Measurements from ENCODE around the gene ANKRD11.
"Not testable (repeated sequence)": the region's sequence is repeated elsewhere in the genome, so short reads cannot be mapped to it uniquely, and the experiment has no call there.

The ANKRD11 gene

DNA sequence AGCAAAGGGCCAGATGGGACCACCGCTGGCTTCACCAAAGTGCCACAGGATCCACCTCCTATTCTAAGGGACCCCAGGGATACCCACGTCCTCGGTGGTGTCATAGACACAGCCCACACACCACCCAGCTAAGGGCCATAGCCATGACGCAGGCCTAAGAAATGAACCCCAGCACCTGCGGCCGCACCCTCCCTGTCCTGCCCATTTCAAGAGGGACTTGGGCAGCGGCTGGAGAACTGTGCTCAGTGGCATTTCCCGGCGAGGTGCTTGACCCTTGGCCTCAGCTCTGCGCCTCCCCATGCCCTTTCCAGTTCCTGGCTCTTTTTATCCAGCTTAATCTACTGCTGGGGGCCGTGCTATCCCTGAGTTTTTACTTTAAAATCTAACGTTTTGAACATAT is 245.6 kb downstream of the ANKRD11 start:
- no peak overlapping the region for H4K8ac ChIP-seq (ENCODE audit: low read length)
- no peak overlapping the region for H3K18ac ChIP-seq (ENCODE audit: low read depth in 1 of 2, low read length in 2 of 2)
- WGBS: 82% methylated on average over 9 of the region's 12 CpGs

GRCh38 chr16:89244264-89244663 is 246.1 kb downstream of the ANKRD11 start:
- H3K23ac ChIP-seq (ENCODE audit: low read length in 2 of 2); H3K27ac ChIP-seq (ENCODE audit: low read length, poor library complexity, severe bottlenecking); H3K9ac ChIP-seq (ENCODE audit: low read length); H3K27me3 ChIP-seq (ENCODE audit: control insufficient read depth in 1 of 2, insufficient read depth in 1 of 2, low read length in 2 of 2); H2AFZ ChIP-seq (ENCODE audit: low read depth, low read length); H3K9me3 ChIP-seq (ENCODE audit: control insufficient read depth, low read length); H2BK12ac ChIP-seq (ENCODE audit: low read length in 2 of 2); H2BK5ac ChIP-seq (ENCODE audit: low read depth, low read length, poor library complexity, severe bottlenecking); H3K4ac ChIP-seq (ENCODE audit: low read depth in 1 of 2, low read length in 2 of 2); H3K18ac ChIP-seq (ENCODE audit: low read depth in 1 of 2, low read length in 2 of 2); DNase-seq; H4K8ac ChIP-seq (ENCODE audit: low read length); H2BK120ac ChIP-seq (ENCODE audit: low read depth, low read length); H2AK5ac ChIP-seq (ENCODE audit: low read length, severe bottlenecking); H3K4me3 ChIP-seq (ENCODE audit: insufficient read depth in 1 of 2, low read depth in 1 of 2, low read length in 2 of 2); H2BK15ac ChIP-seq (ENCODE audit: low read depth, poor library complexity, severe bottlenecking); H3K14ac ChIP-seq (ENCODE audit: low read length in 2 of 2); H3K4me2 ChIP-seq (ENCODE audit: low read length, poor library complexity, severe bottlenecking); H4K91ac ChIP-seq (ENCODE audit: low read length); H3K79me1 ChIP-seq (replicated peaks; ENCODE audit: low read length, poor library complexity, severe bottlenecking); H3K36me3 ChIP-seq (ENCODE audit: control insufficient read depth in 1 of 2, insufficient read depth in 2 of 2, low read depth in 1 of 2, low read length in 2 of 2): not testable (repeated sequence)
- 87% methylated on average over 13 of the region's 13 CpGs for WGBS
- H3K4me1 ChIP-seq (ENCODE audit: control insufficient read depth, insufficient read depth, low read depth, low read length): peaks cover 18% of the 10 kb centered on the region

More for the DNA sequence above, 245.6 kb downstream of the ANKRD11 start:
- H3K4me2 ChIP-seq (ENCODE audit: low read length, poor library complexity, severe bottlenecking): no peak overlapping the region
- no peaks in the 10 kb centered on the region for H3K27me3 ChIP-seq (ENCODE audit: control insufficient read depth in 1 of 2, insufficient read depth in 1 of 2, low read length in 2 of 2)
- H3K79me1 ChIP-seq (replicated peaks; ENCODE audit: low read length, poor library complexity, severe bottlenecking): peaks cover 8% of the 10 kb centered on the region
- no peak overlapping the region for H2BK5ac ChIP-seq (ENCODE audit: low read depth, low read length, poor library complexity, severe bottlenecking)
- H2BK15ac ChIP-seq (ENCODE audit: low read depth, poor library complexity, severe bottlenecking): no peak overlapping the region
- H3K27ac ChIP-seq (ENCODE audit: low read length, poor library complexity, severe bottlenecking): no peak overlapping the region
- no peak overlapping the region for H2BK120ac ChIP-seq (ENCODE audit: low read depth, low read length)
- H2AK5ac ChIP-seq (ENCODE audit: low read length, severe bottlenecking): no peak overlapping the region
- H2AFZ ChIP-seq (ENCODE audit: low read depth, low read length): no peak overlapping the region
- no peaks in the 10 kb centered on the region for H3K36me3 ChIP-seq (ENCODE audit: control insufficient read depth in 1 of 2, insufficient read depth in 2 of 2, low read depth in 1 of 2, low read length in 2 of 2)
- DNase-seq: no peak
- H2BK12ac ChIP-seq (ENCODE audit: low read length in 2 of 2): no peak overlapping the region
- no peak overlapping the region for H3K23ac ChIP-seq (ENCODE audit: low read length in 2 of 2)
- no peak overlapping the region for H3K4me3 ChIP-seq (ENCODE audit: insufficient read depth in 1 of 2, low read depth in 1 of 2, low read length in 2 of 2)
- peak overlapping the region; percentile 71 for H4K91ac ChIP-seq (ENCODE audit: low read length)
- no peak overlapping the region for H3K14ac ChIP-seq (ENCODE audit: low read length in 2 of 2)
- no peaks in the 10 kb centered on the region for H3K9me3 ChIP-seq (ENCODE audit: control insufficient read depth, low read length)
- peaks cover 18% of the 10 kb centered on the region for H3K4me1 ChIP-seq (ENCODE audit: control insufficient read depth, insufficient read depth, low read depth, low read length)
- H3K9ac ChIP-seq (ENCODE audit: low read length): no peak overlapping the region
- no peak overlapping the region for H3K4ac ChIP-seq (ENCODE audit: low read depth in 1 of 2, low read length in 2 of 2)

DNA sequence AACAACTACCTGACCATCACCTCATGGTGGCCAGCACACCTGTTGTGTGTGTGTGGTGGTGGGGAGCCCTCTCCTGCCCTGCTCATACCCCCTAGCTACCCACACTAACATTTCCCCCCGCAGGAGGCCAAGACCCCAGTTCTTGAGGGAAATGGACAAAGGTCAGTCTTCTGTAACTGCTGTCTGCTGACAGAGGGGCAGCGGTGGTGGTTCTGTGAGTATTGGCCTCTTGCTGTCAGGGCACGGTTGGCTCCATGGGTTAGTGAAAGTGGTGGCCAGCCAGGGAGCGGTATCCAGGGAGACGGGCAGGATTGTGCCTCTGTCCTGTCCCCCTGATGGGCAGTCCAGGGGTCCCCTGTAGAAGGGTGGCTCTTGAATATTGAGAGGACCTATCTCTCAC is 246.7 kb downstream of the ANKRD11 start:
- Histone ChIP-seq H3K79me1 (replicated peaks; ENCODE audit: low read length, poor library complexity, severe bottlenecking) (peaks cover 8% of the 10 kb centered on the region), H2BK5ac (ENCODE audit: low read depth, low read length, poor library complexity, severe bottlenecking) (peak overlapping the region; percentile 22), H3K4ac (ENCODE audit: low read depth in 1 of 2, low read length in 2 of 2) (no peak overlapping the region), H3K4me3 (ENCODE audit: insufficient read depth in 1 of 2, low read depth in 1 of 2, low read length in 2 of 2) (no peak overlapping the region), H2BK12ac (ENCODE audit: low read length in 2 of 2) (no peak overlapping the region), H4K91ac (ENCODE audit: low read length) (no peak overlapping the region), H3K14ac (ENCODE audit: low read length in 2 of 2) (no peak overlapping the region), H3K9me3 (ENCODE audit: control insufficient read depth, low read length) (no peaks in the 10 kb centered on the region), H2BK120ac (ENCODE audit: low read depth, low read length) (no peak overlapping the region), H3K18ac (ENCODE audit: low read depth in 1 of 2, low read length in 2 of 2) (no peak overlapping the region), H3K27me3 (ENCODE audit: control insufficient read depth in 1 of 2, insufficient read depth in 1 of 2, low read length in 2 of 2) (no peaks in the 10 kb centered on the region), H3K23ac (ENCODE audit: low read length in 2 of 2) (no peak overlapping the region), H3K4me2 (ENCODE audit: low read length, poor library complexity, severe bottlenecking) (no peak overlapping the region), H3K36me3 (ENCODE audit: control insufficient read depth in 1 of 2, insufficient read depth in 2 of 2, low read depth in 1 of 2, low read length in 2 of 2) (no peaks in the 10 kb centered on the region), H3K27ac (ENCODE audit: low read length, poor library complexity, severe bottlenecking) (no peak overlapping the region), H4K8ac (ENCODE audit: low read length) (peak overlapping the region; percentile 72), H2AFZ (ENCODE audit: low read depth, low read length) (no peak overlapping the region), H2AK5ac (ENCODE audit: low read length, severe bottlenecking) (no peak overlapping the region), H3K4me1 (ENCODE audit: control insufficient read depth, insufficient read depth, low read depth, low read length) (peaks cover 18% of the 10 kb centered on the region), H2BK15ac (ENCODE audit: low read depth, poor library complexity, severe bottlenecking) (no peak overlapping the region), H3K9ac (ENCODE audit: low read length) (no peak overlapping the region)
- 95% methylated on average over 5 of the region's 5 CpGs for WGBS
- DNase-seq: no peak

- Histone ChIP-seq H2AFZ (ENCODE audit: low read depth, low read length) (no peak overlapping the region), H3K23ac (ENCODE audit: low read length in 2 of 2) (no peak overlapping the region), H3K18ac (ENCODE audit: low read depth in 1 of 2, low read length in 2 of 2) (no peak overlapping the region), H4K91ac (ENCODE audit: low read length) (no peak overlapping the region), H3K4me3 (ENCODE audit: insufficient read depth in 1 of 2, low read depth in 1 of 2, low read length in 2 of 2) (no peak overlapping the region), H3K36me3 (ENCODE audit: control insufficient read depth in 1 of 2, insufficient read depth in 2 of 2, low read depth in 1 of 2, low read length in 2 of 2) (no peaks in the 10 kb centered on the region), H3K4me1 (ENCODE audit: control insufficient read depth, insufficient read depth, low read depth, low read length) (peaks cover 18% of the 10 kb centered on the region), H3K79me1 (replicated peaks; ENCODE audit: low read length, poor library complexity, severe bottlenecking) (peaks cover 8% of the 10 kb centered on the region), H3K27me3 (ENCODE audit: control insufficient read depth in 1 of 2, insufficient read depth in 1 of 2, low read length in 2 of 2) (no peaks in the 10 kb centered on the region), H3K9ac (ENCODE audit: low read length) (no peak overlapping the region), H4K8ac (ENCODE audit: low read length) (no peak overlapping the region), H2BK5ac (ENCODE audit: low read depth, low read length, poor library complexity, severe bottlenecking) (no peak overlapping the region), H2AK5ac (ENCODE audit: low read length, severe bottlenecking) (no peak overlapping the region), H2BK15ac (ENCODE audit: low read depth, poor library complexity, severe bottlenecking) (no peak overlapping the region), H2BK120ac (ENCODE audit: low read depth, low read length) (no peak overlapping the region), H3K27ac (ENCODE audit: low read length, poor library complexity, severe bottlenecking) (no peak overlapping the region), H3K9me3 (ENCODE audit: control insufficient read depth, low read length) (no peaks in the 10 kb centered on the region), H3K4me2 (ENCODE audit: low read length, poor library complexity, severe bottlenecking) (no peak overlapping the region), H2BK12ac (ENCODE audit: low read length in 2 of 2) (no peak overlapping the region), H3K4ac (ENCODE audit: low read depth in 1 of 2, low read length in 2 of 2) (no peak overlapping the region), H3K14ac (ENCODE audit: low read length in 2 of 2) (no peak overlapping the region)
- no peak for DNase-seq
- WGBS: 60% methylated on average over 11 of the region's 12 CpGs
Measured at GRCh38 chr16:89242795-89243200, 247.6 kb downstream of the ANKRD11 start.

Data from mesenchymal stem cell (in vitro differentiated cells and primary cell).